ENCODE measurements around the gene CARS1. TPM values are rescaled to one million over a fixed set of nuclear protein-coding genes. Genes with fewer than 3 reads are reported as not detected.

The CARS1 gene
- total and polyA plus RNA-seq, 2 donors: 19.1 to 30.3 TPM

GRCh38 chr11:2951231-2952110 is 105.8 kb downstream of the CARS1 start:
- Histone ChIP-seq H3K27ac (ENCODE audit: low read depth in 1 of 2, low read length in 1 of 2) (no peak overlapping the region), H3K36me3 (ENCODE audit: control insufficient read depth in 2 of 2, insufficient read depth in 2 of 2, low read length in 1 of 2) (peaks cover 81 to 98% of the 10 kb centered on the region in 2 donors), H3K27me3 (ENCODE audit: control insufficient read depth in 2 of 2, insufficient read depth in 1 of 2, low read length in 1 of 2) (no peaks in the 10 kb centered on the region), H3K4me1 (ENCODE audit: control insufficient read depth in 2 of 2, insufficient read depth in 2 of 2, low read length in 2 of 2) (no peaks in the 10 kb centered on the region), H3K4me3 (ENCODE audit: low read length in 2 of 2) (no peak overlapping the region), H3K9me3 (ENCODE audit: control insufficient read depth in 2 of 2, insufficient read depth in 1 of 2, low read length in 1 of 2) (no peaks in the 10 kb centered on the region)
- WGBS: 93% methylated on average over 9 of the region's 9 CpGs
- no peak for DNase-seq (ENCODE audit: low read depth in 6 of 9, low spot score in 9 of 9)

Other genes starting within 250 kb of the CARS1 start
- gene CDKN1C, start 171.6 kb downstream of the CARS1 start, total RNA-seq: 13.1 TPM
- 23.8 TPM for gene CDKN1C, start 171.6 kb downstream of the CARS1 start, polyA plus RNA-seq
- gene PHLDA2, start 128.0 kb downstream of the CARS1 start, total RNA-seq: 0.14 TPM
- 2.8 TPM for gene PHLDA2, start 128.0 kb downstream of the CARS1 start, polyA plus RNA-seq
- 133 TPM for gene NAP1L4, start 65.1 kb downstream of the CARS1 start, total RNA-seq
- gene NAP1L4, start 65.1 kb downstream of the CARS1 start, polyA plus RNA-seq: 157 TPM
- 42.3 TPM for gene OSBPL5, start 107.9 kb upstream of the CARS1 start, total RNA-seq
- gene OSBPL5, start 107.9 kb upstream of the CARS1 start, polyA plus RNA-seq: 28.2 TPM
- not detected for gene MRGPRG, start 161.4 kb upstream of the CARS1 start, total RNA-seq
- not detected for gene MRGPRG, start 161.4 kb upstream of the CARS1 start, polyA plus RNA-seq
- not detected for gene MRGPRE, start 175.0 kb upstream of the CARS1 start, total RNA-seq
- 0.02 TPM for gene MRGPRE, start 175.0 kb upstream of the CARS1 start, polyA plus RNA-seq

All from thymus (tissue), 11 donors.